Umbilical cord (tissue), 2 donors: ENCODE measurements around the gene PRR20E. TPM values are rescaled to one million over a fixed set of nuclear protein-coding genes. Genes with fewer than 3 reads are reported as not detected.
"Not testable (repeated sequence)": the region's sequence is repeated elsewhere in the genome, so short reads cannot be mapped to it uniquely, and the experiment has no call there.

Source experiments
- DNase-seq: peaks from one replicate; pipeline ENCODE4 v3.0.0-alpha.2; 2015; ENCODE audit warnings: low spot score
- total RNA-seq: library from RNA; depleted of rRNA; stranded (reverse); fragments of >200 nt; gene quantifications from one replicate; pipeline ENCODE4 v1.2.3, GENCODE V29; 2014; ENCODE audit warnings: low replicate concordance; ENCODE audit not compliant: insufficient read depth

PRR20E gene
- total RNA-seq = not detected

GRCh38 chr13:57166897-57167296 lies at the start of gene PRR20E:
TSS of gene PRR20E (plus strand) at chr13:57167197. CDS start at chr13:57167584, 387 bp downstream.
- DNase-seq = not testable (repeated sequence)

- DNase-seq = peak; percentile 80
Observed at GRCh38 chr13:57123681-57124080, 43.3 kb upstream of the PRR20E start.

GRCh38 chr13:57128909-57129308 lies 38.1 kb upstream of the PRR20E start:
- DNase-seq = no peak

GRCh38 chr13:57136093-57136492 lies 30.9 kb upstream of the PRR20E start:
- no peak for DNase-seq

- no peak for DNase-seq
Observed at GRCh38 chr13:57137585-57137984, 29.4 kb upstream of the PRR20E start.

- DNase-seq = no peak
Observed at GRCh38 chr13:57138988-57139387, 28.0 kb upstream of the PRR20E start.

GRCh38 chr13:57139781-57140180 lies 27.2 kb upstream of the PRR20E start:
- DNase-seq = not testable (repeated sequence)

GRCh38 chr13:57140235-57140968 lies 26.6 kb upstream of the PRR20E start, which contains the start of gene PRR20A:
TSS of gene PRR20A (plus strand) at chr13:57140918. CDS start at chr13:57141305, 387 bp downstream.
- DNase-seq = not testable (repeated sequence)

- not testable (repeated sequence) for DNase-seq
Observed at GRCh38 chr13:57147188-57147587, 19.8 kb upstream of the PRR20E start, which contains the start of gene PRR20B. TSS of gene PRR20B (plus strand) at chr13:57147488. CDS start at chr13:57147875, 387 bp downstream.

GRCh38 chr13:57148106-57148505 lies 18.9 kb upstream of the PRR20E start:
- DNase-seq = not testable (repeated sequence)

GRCh38 chr13:57153761-57154160 lies 13.2 kb upstream of the PRR20E start, which contains the start of gene PRR20C:
TSS of gene PRR20C (plus strand) at chr13:57154061. CDS start at chr13:57154448, 387 bp downstream.
- DNase-seq = not testable (repeated sequence)

GRCh38 chr13:57160332-57160731 lies 6.7 kb upstream of the PRR20E start, which contains the start of gene PRR20D:
TSS of gene PRR20D (plus strand) at chr13:57160632. CDS start at chr13:57161019, 387 bp downstream.
- DNase-seq = not testable (repeated sequence)

- no peak for DNase-seq
Observed at GRCh38 chr13:57191667-57192066, 24.7 kb downstream of the PRR20E start.

- DNase-seq = no peak
Observed at GRCh38 chr13:57212989-57213388, 46.0 kb downstream of the PRR20E start.

Other genes with a start within 250 kb of the PRR20E start
- gene PRR20A, start 26.3 kb upstream of the PRR20E start, total RNA-seq = not detected
- gene PRR20B, start 19.7 kb upstream of the PRR20E start, total RNA-seq = not detected
- not detected for gene PRR20C, start 13.1 kb upstream of the PRR20E start, total RNA-seq
- gene PRR20D, start 6.6 kb upstream of the PRR20E start, total RNA-seq = not detected